Hematopoietic multipotent progenitor cell treated with erythropoietin and hydrocortisone succinate and interleukin-3 and kit ligand, for 6 days (in vitro differentiated cells): Measurements from ENCODE around the gene BCL2L14.

Experiments
- DNase-seq: peaks from one replicate; pipeline ENCODE4 v3.0.0-alpha.2; 2015

The BCL2L14 gene, protein sequence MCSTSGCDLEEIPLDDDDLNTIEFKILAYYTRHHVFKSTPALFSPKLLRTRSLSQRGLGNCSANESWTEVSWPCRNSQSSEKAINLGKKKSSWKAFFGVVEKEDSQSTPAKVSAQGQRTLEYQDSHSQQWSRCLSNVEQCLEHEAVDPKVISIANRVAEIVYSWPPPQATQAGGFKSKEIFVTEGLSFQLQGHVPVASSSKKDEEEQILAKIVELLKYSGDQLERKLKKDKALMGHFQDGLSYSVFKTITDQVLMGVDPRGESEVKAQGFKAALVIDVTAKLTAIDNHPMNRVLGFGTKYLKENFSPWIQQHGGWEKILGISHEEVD

DNA sequence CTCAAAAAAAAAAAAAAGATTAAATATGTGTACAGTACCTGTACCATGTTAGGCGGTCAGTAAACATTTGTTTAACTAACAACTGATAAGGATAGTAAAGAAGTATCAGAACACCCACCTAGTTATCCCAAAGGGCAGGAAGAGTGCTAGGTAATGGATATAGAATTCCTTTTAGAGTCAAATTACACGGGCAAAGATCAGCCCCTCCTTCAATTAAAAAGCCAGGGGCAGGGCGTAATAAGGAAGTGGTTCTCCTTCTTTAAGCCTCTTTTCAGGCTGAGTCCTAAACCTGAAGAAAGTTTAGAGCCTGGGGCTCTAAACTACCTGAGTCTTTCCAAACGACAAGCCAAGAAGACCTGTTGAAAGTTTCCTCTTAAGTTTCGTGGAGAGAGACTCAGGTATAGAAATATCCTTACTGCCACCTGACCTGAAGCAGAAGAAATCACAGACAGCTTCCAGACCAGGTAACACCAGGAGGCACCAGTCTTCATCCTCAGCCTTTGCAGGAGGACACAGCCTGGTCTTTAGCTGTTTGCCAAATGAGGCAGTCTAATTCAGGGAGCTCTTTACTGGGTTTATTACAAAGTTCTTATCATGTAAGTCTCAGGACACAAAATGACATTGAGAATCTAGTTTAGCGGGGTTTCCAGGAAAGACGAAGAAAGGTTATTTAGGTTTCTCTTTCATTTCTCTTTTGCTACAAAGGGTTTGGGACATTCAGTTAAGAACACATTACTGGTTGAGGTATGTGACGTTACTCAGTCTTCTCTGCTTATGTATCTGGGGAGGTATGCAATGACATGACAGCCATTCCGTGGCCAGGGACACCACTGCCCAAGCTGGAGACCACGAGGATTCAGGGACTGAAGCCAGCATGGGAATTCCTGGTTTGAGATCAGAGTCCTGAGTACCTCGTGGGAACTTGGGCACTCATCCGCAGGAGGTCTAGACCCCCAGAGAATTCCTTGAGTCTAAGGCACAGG lies at the start of gene BCL2L14:
Gene BCL2L14, plus strand, starts transcription at position 266 of the 983 bp plus-strand sequence. CDS start 8,367 bp downstream, outside the sequence.
- no peak for DNase-seq

DNA sequence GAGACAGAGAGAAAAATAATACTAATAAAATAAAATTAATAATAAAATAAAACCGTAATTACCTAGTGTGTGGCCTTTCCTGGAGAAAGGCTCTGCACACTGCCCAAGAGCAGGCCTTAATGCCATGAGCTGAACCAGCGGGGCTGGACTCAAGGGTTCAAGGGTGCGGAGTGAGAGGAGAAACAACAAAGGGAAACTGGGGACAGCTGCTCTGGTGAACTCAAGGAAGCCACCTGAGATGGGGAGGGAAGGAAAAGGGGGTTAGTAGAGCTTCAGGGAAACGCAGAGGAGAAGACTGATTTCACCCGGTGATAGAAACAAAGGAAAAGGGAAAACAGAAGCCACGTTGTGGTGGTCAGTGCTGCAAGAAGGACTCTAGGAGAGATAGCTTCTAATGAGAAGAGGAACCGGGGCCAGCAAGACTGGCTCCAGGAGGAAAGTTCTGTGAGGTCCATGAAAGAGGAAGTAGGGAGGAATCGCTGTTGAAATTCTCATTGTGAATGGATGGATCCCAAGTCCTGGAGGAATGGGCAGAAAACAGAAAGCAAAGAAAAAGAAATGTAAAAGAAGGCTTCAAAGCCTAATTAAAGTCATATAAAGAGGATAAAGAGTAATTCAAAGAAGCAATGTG lies 48.3 kb upstream of the BCL2L14 start:
- no peak for DNase-seq

DNA sequence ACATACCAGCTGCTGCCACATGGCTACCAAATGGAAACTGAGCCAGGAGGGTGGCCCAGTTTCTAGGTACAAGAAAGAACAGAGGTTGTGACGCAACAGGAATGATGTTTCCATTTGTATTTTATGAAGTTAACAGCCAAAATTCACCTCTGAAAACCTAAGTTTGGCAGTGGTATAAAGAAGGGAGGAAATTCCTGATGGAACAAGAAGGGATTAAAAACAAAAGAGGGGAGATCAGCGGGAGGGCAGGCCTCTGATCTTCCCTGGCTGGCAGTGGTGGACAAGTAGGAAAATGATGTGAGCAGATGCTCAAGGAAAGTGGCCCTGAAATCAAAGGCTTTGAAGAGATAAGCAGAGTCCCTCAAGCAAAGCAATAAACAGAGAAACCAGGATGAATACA lies 47.3 kb upstream of the BCL2L14 start:
- DNase-seq, result no peak

DNA sequence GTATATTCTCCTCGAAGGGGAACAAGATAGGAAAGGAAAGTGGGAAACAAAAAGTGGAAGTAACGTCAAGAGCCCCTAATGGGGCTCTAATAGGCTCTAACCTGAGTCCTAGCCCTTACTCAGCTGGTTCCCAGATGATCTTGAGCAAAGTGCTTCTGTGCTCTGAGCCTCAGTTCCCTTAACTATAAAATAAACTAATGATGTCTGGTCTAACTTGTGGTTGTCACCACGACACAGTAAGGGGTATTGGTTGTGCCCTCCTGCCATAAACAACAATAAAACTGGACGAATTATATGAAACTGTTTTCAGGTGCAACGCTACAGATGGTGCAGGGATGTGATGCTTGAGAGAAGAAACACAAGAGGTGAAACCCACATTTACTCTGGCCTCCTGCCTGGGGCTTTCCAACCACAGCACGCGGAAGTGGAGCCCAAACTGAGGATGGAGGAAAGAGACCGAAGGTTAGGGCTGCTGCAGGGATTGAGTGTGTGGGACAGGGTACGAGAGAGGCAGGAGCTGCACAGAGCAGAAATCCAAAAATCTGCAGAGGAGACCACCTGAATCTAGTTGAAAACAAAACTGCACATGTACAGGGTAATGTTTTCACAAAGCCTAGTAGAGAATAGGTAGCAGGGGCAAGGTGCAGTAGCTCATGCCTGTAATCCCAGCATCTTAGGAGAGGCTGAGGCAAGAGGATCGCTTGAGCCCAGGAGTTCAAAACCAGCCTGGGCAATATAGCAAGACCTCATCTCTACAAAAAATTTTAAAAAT lies 45.6 kb upstream of the BCL2L14 start:
- DNase-seq, result no peak

DNA sequence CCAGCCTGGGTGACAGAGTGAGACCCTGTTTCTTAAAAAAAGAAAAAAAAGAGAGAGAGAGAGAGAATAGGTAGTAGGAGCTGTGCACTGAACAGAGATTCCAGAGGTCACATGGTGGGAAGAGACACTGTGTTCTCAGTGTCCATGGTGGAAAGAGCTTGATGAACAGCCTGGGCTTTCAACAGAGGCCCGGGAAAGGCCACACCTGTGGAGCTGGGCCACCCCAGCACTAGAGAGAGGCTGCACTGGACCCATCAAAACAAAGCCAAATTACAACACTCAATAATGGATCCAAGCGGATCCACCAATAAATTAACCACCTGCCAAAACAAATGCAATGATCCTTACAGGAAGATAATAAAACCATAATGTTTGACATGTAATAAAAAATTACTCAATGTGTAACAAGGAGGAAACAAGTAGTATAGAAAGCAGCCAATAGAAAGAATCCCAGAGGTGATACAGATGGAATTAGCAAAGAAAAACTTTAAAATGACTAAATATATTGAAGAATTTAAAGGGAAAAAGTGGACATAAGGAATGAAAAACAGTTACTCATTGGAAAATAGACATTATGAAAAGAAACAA lies 44.8 kb upstream of the BCL2L14 start:
- DNase-seq, result no peak

DNA sequence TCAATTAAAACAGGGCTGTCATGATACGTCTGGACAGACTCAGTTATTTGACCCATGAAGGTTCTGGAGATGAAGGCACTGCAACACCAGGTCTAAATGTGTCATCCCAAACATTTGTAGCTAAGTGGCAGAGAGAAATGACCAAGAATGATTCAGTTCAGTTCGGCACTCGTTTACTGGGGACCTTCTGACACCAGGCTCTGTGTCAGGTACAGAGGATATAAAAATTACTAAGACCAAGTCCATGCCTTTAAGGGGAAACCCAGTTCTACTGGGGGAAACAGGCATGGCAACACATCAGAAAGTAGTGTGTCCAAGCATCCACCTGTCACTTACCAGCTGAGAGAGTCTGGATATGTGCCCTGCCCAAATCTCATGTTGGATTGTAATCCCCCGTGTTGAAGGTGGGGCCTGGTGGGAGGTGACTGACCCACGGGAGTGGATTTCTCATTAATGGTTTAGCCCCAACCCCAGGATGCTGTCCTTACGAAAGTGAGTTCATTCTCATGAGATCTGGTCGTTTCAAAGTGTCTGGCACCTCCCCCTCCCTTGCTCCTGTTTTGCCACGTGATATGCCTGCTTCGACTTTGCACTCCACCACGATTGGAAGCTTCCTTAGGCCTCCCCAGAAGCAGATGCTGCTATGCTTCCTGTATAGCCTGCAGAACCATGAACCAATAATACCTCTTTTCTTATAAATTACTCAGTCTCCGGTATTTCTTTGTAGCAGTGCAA lies 41.9 kb upstream of the BCL2L14 start:
- DNase-seq, result no peak

DNA sequence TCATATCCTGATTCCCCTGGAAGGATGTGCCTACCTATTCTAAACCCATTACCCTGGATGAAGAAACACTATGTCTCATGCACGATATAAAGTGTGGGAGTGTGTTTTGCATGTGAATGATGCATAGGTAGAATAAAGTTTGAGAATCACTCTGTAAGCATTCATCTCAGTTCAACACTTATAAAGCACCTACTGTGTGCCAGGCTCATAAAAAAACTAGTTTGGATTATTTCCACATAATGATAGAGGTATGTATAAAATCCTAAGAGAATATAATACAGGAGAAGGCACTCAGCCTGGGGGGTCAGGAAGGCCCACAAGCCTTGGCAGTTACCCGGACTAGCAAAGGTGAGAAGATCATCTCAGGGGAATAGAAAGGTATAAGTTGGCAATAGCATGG lies 41.1 kb upstream of the BCL2L14 start:
- DNase-seq, result no peak

DNA sequence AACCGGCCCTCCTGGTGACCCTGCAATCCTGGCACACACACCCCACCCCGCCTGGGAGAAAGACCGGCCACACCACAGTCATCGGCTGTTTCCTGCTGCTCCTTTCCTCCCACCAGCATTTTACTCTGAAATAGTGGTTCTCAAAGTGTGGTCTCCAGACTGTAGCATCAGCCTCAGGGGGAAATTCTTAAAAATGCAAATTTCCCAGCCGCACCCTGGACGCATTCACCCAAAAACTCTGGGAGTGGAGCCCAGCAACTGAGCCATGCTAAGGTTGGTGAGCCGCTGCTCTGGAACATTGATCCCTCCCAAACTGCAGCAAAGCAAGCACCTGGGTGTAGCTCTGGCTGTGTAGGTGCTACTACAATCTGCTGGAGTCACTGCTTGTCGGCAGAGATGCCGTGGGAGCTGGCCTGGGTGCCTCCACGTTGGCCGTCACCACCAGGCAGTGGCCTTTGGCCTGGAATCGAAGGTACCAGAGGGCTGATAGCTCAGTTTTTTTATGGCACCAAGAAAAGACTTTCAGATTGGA lies 38.4 kb upstream of the BCL2L14 start:
- DNase-seq, result no peak

DNA sequence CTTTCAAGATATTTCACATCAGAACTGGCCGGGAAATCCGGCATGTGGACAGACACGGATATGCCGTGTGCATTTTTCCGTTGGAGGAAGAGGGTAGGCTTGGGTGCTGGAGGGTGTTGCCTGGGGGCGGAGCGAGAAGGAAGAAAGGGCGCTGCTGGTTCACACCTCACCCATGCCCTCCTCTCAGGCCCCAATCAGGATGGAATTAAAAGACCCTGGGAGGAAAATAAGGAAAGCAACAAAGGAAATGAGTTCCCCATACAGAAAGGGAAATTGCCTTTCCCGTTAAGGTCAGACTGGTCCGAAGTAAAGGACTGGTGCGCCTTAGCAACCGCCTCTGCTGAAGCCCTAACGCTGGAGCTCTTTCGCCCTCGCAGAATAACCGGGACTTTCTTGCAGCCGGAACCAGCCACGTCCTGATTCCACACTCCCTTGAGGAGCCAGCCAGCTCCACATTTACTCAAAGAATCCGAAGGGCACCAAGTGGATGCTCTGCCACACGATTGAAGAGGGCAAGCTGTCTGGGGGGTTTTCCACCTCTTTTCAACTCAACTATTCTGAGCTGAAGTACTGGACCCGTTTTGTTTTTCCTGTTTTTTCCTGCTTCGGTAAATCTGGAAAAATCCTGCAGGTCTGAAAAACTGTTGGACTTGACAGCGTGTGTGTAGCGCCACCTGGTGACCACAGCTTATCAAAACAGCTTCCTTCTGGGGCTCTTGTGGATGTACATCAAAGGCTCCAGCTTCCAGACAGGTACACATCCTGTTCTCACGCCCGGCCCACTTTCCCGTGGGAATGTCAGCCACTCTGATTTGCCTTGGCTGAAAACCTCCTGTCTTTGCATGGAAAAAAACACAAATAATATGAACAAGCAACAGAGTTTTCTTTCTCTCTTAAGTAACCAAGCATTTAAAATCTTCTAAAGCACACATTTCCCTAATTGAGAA lies 37.6 kb upstream of the BCL2L14 start:
- DNase-seq, result peak; percentile 76

DNA sequence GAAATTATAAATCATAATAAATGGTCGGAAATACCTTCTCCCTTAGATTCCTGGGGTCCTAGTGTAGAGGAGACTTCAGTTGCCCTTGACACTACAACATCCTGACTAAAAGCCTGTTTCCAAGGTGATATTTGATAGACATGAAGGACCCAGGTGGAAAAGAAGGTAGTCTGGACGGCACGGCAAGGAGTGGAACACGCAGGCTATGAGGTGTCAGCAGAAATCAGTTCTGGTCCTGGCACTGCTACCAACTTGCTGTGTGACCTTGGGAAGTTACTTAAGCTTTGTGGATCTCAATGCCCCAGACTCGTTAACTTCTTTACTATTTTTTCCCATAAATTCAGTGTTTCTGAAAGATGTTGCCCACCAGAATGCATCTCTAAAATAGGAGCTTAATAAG lies 36.9 kb upstream of the BCL2L14 start:
- no peak for DNase-seq

DNA sequence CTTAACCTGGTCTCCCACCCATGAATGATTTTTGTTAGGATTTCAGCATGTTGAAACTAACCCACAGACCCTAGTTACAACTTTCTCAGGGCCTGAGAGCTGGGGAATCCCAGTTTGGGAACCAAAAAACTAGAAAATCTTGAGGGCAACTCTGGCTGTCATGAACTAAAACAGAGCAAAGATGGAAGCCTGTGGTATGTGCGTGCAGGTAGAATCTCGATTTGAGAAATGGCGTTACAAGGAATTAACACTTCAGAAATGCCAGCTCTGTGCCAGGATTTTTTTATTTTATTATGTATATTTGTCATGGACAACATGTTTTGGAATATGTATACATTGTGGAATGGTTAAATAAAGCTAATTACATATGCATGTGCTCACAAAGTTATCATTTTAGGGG lies 36.4 kb upstream of the BCL2L14 start:
- no peak for DNase-seq

DNA sequence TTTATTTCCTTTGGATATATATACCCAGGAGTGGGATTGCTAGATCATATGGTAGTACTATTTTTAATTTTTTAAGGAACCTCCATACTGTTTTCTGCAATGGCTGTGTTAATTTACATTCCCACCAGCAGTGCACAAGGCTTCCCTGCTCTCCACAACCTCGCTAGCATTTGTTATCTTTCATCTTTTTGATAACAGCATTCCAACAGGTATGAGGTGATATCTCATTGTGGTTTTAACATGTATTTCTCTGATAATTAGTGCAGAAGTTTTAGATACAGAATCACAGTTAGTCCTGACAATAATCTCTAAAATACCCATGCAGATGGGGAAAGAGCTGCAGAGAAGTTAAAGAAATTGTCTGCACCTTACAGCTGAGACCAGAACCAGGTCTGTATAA lies 35.5 kb upstream of the BCL2L14 start:
- no peak for DNase-seq

DNA sequence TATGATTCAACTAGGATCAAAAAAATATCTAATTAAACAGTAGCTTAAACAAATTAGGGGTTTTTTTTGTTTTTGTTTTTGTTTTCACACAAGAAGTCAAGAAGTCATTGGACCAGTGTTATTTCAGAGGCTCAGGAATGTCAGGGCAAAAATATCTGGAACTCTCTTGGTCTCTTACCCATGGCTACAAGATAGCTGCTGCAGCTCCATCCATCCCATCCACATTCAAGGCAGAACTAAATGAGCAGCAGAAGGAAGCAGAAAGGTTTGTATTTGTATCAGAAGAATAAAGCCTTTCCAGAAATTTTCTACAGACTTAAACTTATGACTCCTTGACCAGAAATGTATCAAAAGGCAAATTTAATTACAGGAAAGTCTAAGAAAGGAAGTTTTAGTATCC lies 33.8 kb upstream of the BCL2L14 start:
- no peak for DNase-seq

DNA sequence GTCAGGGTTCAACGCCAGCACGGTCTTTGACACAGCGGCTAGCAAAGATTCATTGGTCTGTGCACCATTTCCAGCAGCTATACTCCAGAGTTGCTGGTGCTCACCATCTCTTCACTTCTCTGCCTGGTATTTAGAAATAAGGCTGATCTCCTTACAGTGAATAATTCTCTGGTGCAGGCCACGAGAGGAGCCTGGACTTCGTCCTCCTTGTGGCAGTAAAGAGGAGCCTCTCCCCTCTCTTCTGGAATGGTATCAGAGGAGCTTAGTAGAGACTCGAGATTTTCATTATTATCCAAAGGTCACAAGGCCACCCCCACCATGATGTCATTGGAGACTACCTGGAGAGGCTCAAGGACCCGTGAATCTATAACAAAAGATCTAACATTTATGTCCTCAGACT lies 30.8 kb upstream of the BCL2L14 start:
- no peak for DNase-seq

DNA sequence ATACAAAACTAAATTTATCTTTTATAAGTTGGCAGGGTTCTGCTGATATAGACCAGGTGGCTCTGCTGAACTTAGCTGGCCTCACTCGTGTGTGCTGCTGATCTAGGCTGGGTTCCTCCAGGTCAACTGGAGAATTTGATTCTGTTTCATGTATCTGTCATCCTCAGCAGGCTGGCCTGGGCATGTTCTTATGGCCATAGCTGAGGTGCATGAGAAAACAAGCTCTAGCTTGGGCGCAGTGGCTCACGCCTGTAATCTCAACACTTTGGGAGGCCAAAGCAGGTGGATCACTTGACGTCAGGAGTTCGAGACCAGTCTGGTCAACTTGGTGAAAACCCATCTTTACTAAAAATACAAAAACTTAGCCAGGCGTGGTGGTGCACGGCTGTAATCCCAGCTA lies 24.3 kb upstream of the BCL2L14 start:
- no peak for DNase-seq

DNA sequence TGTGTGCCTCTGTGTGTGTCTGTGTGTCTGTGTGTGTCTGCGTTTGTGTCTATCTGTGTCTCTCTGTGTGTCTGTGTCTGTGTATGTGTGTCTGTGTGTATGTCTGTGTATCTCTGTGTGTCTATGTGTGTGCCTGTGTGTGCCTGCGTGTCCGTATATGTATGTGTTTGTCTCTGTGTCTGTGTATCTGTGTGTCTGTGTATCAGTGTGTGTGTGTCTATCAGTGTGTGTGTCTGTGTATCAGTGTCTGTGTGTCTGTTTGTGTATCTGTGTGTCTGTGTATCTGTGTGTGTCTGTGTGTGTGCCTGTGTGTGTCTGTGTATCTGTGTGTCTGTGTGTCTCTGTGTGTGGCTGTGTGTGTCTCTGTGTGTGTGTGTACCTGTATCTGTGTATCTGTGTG lies 23.1 kb upstream of the BCL2L14 start:
- DNase-seq, result no peak

DNA sequence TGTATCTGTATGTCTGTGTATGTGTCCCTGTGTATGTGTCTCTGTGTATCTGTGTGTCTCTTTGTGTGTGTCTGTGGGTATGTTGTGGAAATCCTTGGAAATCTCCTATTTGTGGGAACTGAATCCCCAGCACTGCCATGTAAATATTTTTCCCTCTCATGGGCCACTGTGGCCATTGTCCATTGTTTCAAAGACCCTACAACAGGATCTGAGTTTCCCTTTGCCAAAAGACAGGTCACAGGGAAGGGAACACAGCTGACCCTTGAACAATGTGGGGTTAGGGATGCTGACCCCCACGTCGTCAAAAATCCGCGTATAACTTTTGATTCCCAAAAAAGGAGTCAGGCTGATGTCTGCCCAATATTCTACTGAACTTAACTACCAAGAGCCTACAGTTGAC lies 22.5 kb upstream of the BCL2L14 start:
- DNase-seq, result no peak

DNA sequence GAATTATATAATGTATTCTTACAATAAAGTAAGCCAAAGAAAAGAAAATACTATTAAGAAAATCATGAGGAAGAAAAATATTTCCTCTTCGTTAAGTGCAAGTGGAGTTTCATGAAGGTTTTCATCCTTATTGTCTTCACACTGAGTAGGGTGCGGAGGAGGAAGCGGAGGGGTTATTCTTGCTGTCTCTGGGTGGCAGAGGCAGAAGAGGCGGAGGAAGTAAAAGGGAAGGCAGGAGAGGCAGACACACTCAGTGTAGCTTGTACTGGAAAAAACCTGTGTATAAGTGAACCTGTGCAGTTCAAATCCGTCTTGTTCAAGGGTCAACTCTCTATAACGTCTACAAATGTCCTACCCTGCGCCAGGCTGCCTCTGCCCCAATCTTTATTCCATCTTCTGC lies 22.0 kb upstream of the BCL2L14 start:
- no peak for DNase-seq

DNA sequence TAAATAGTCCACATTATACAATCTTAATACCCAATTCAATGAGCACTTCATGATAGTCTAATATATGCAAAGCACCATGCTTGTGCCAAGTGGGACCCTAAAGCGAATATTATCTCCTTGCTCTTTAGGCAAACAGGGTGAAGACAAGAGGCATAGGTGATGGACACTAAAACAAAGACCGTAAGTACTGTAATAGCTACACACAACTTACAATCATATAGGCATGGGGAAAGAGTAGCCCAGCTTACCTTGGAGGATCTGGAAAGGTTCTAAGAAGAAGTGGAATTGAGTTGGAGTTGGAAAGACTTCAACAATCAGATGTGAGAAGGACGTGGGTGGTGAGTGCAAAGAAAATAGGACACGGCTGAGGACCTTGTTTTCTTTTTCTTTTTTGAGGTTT lies 19.1 kb upstream of the BCL2L14 start:
- DNase-seq, result no peak

DNA sequence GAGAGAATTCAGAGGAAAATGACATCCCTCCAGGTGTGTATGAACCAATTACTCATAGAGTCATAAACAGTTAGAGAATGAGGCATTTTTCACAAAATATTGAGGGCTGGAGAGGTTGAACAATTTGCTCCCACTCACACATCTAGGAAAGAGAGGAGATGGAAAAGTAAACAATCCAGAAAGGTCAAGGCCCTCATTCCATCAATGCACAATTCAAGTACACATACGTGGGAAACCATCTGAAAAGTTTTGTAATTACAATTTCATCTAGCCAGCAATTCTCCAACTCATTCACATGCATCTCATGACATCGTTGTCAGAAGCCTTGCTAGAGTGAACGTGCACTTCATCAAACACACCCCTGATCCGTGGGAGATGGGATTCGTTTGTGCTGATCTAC lies 15.7 kb upstream of the BCL2L14 start:
- DNase-seq, result no peak
